B cell (primary cell): Measurements from ENCODE around the gene STX8. TPM values are rescaled to one million over a fixed set of nuclear protein-coding genes. Genes with fewer than 3 reads are reported as not detected.
"Not testable (repeated sequence)": the region's sequence is repeated elsewhere in the genome, so short reads cannot be mapped to it uniquely, and the experiment has no call there.

Experiments used
- ATAC-seq: fragments of 200-7000 bp; cut with Tn5 transposase; one replicate; pipeline ENCODE4 v1.10.0; 2021; ENCODE audit warnings: low read depth, mild to moderate bottlenecking, moderate number of reproducible peaks, moderate library complexity
- CTCF ChIA-PET: fragments of 350-600 bp; sonication (Branson Sonifier 250); formaldehyde crosslinking; loops from one replicate; lab custom pipeline; 2021; ENCODE audit warnings: antibody characterized with exemption, inconsistent platforms; lab: Charles Lee
- POLR2A ChIA-PET: fragments of 350-600 bp; sonication (Branson Sonifier 250); formaldehyde crosslinking; loops from one replicate; lab custom pipeline; 2021; ENCODE audit warnings: antibody characterized with exemption; lab: Charles Lee
- DNase-seq: peaks from one replicate; pipeline ENCODE4 v3.0.0; 2013
- H2AFZ ChIP-seq: 2 replicates; pipeline ENCODE4 v1.6.1; 2012; ENCODE audit warnings: mild to moderate bottlenecking, low read depth, low read length; ENCODE audit not compliant: insufficient read depth, poor library complexity, severe bottlenecking
- H3K27ac ChIP-seq, 2 donors: 1 replicate in 1 of 2; 2 replicates in 1 of 2; pipeline ENCODE4 v1.5.1; 2012 to 2013; ENCODE audit warnings: low read length in 2 of 2, mild to moderate bottlenecking in 2 of 2, moderate library complexity in 1 of 2
- H3K27me3 ChIP-seq, 4 experiments: fragments of 200-600 bp in 1 of 4; sonication (generic) in 1 of 4; replicated peaks in 1 of 4; 1 replicate in 2 of 4; 2 replicates in 2 of 4; pipeline versions ENCODE4 v1.6.1 to v1.7.0; 2013 to 2016; ENCODE audit warnings: low read length in 3 of 4, mild to moderate bottlenecking in 2 of 4, mixed read lengths in 1 of 4, moderate library complexity in 1 of 4; ENCODE audit not compliant: insufficient read depth in 4 of 4, control insufficient read depth in 3 of 4; ENCODE audit errors: control extremely low read depth in 1 of 4
- H3K36me3 ChIP-seq, 2 experiments: replicated peaks in 1 of 2; 1 replicate in 1 of 2; 2 replicates in 1 of 2; pipeline versions ENCODE4 v1.6.1 to v1.7.1; 2013; ENCODE audit warnings: low read length in 1 of 2; ENCODE audit not compliant: insufficient read depth in 2 of 2, control insufficient read depth in 1 of 2; ENCODE audit errors: control extremely low read depth in 1 of 2, extremely low read depth in 1 of 2
- H3K4me1 ChIP-seq, 2 donors: fragments of 200-600 bp in 1 of 2; sonication (generic) in 1 of 2; 1 replicate in 1 of 2; 2 replicates in 1 of 2; pipeline versions ENCODE4 v1.5.1 to v1.6.1; 2013 to 2017; ENCODE audit warnings: low read length in 2 of 2; ENCODE audit not compliant: control insufficient read depth in 2 of 2, insufficient read depth in 2 of 2
- H3K4me2 ChIP-seq: replicated peaks from 2 replicates; pipeline ENCODE3; 2012; ENCODE audit warnings: mild to moderate bottlenecking, low read depth, low read length; ENCODE audit not compliant: poor library complexity, severe bottlenecking
- H3K4me3 ChIP-seq, 5 experiments: fragments of 200-600 bp in 1 of 5; sonication (generic) in 1 of 5; 1 replicate in 3 of 5; 2 replicates in 2 of 5; pipeline versions ENCODE4 v1.5.1 to v1.7.0; 2011 to 2016; ENCODE audit warnings: low read length in 4 of 5, mild to moderate bottlenecking in 4 of 5, low read depth in 2 of 5, control low read depth in 1 of 5, moderate library complexity in 1 of 5; ENCODE audit not compliant: insufficient read depth in 1 of 5; ENCODE audit errors: control extremely low read depth in 1 of 5, extremely low read depth in 1 of 5
- H3K79me2 ChIP-seq: fragments of 200-600 bp; sonication (generic); one replicate; pipeline ENCODE4 v1.6.0; 2016; ENCODE audit warnings: low read length; ENCODE audit not compliant: control insufficient read depth, insufficient read depth
- H3K9ac ChIP-seq: fragments of 200-600 bp; sonication (generic); 2 replicates; pipeline ENCODE4 v1.6.1; 2017; ENCODE audit warnings: mild to moderate bottlenecking, low read length, moderate library complexity
- H3K9me3 ChIP-seq, 3 donors: one replicate each; pipeline versions ENCODE4 v1.6.1 to v1.7.1; 2013; ENCODE audit warnings: low read length in 2 of 3; ENCODE audit not compliant: control insufficient read depth in 2 of 3, insufficient read depth in 1 of 3; ENCODE audit errors: control extremely low read depth in 1 of 3
- H4K20me1 ChIP-seq: 2 replicates; pipeline ENCODE4 v1.6.0; 2012; ENCODE audit warnings: mild to moderate bottlenecking, low read length; ENCODE audit not compliant: insufficient read depth, control insufficient read depth, poor library complexity, severe bottlenecking
- H3K27ac Mint-ChIP-seq: one replicate; pipeline ENCODE4 v1.8.0; 2021; ENCODE audit warnings: mixed read lengths
- H3K27me3 Mint-ChIP-seq: one replicate; pipeline ENCODE4 v1.8.0; 2021; ENCODE audit warnings: mixed read lengths
- H3K4me1 Mint-ChIP-seq: one replicate; pipeline ENCODE4 v1.8.0; 2021; ENCODE audit warnings: mixed read lengths
- H3K4me3 Mint-ChIP-seq: one replicate; pipeline ENCODE4 v1.8.0; 2021; ENCODE audit warnings: mixed read lengths
- H3K9me3 Mint-ChIP-seq: one replicate; pipeline ENCODE4 v1.8.0; 2022; ENCODE audit warnings: mixed read lengths; ENCODE audit not compliant: insufficient read depth
- CTCF ChIP-seq: fragments of 200-600 bp; IDR thresholded peaks from one replicate; pipeline ENCODE4 v1.8.0; 2022; ENCODE audit warnings: antibody characterized with exemption, mild to moderate bottlenecking
- EZH2 ChIP-seq: IDR thresholded peaks from 2 replicates; pipeline ENCODE4 v1.6.1; 2012; ENCODE audit warnings: borderline replicate concordance, low read depth, mild to moderate bottlenecking, moderate library complexity, low read length; ENCODE audit not compliant: insufficient read depth, poor library complexity, severe bottlenecking
- WGBS: methylation state at CpG from one replicate; pipeline ENCODE4 v1.1.5; 2013; ENCODE audit warnings: missing lambda C conversion rate; ENCODE audit not compliant: insufficient coverage; 5-methylcytosine and 5-hydroxymethylcytosine counted together
- intact Hi-C: fragments of 100-400 bp; cut with micrococcal nuclease; formaldehyde crosslinking; loops from one replicate; pipeline ENCODE4 v1.10.0; 2022
- polyA plus RNA-seq: library from polyadenylated mRNA; depleted of rRNA; stranded (reverse); fragments of >200 nt; gene quantifications from 2 replicates; pipeline ENCODE4 v1.2.3, GENCODE V29; 2012
- total RNA-seq, 2 donors: library from RNA; stranded (reverse); fragments of 120-200 nt in 1 of 2; gene quantifications; 1 replicate in 1 of 2; 2 replicates in 1 of 2; pipeline versions ENCODE4 v1.2.3 to v1.2.4, GENCODE V29; 2013 to 2022

Gene STX8
- total and polyA plus RNA-seq, 2 donors (not counting 1 experiment from before 2014, with no cell fraction given): 35.8 to 61.5 TPM

- WGBS: 100% methylated on average over 1 of the region's 4 CpGs
Observed at GRCh38 chr17:9598661-9599060, 23.0 kb upstream of the STX8 start.

DNA sequence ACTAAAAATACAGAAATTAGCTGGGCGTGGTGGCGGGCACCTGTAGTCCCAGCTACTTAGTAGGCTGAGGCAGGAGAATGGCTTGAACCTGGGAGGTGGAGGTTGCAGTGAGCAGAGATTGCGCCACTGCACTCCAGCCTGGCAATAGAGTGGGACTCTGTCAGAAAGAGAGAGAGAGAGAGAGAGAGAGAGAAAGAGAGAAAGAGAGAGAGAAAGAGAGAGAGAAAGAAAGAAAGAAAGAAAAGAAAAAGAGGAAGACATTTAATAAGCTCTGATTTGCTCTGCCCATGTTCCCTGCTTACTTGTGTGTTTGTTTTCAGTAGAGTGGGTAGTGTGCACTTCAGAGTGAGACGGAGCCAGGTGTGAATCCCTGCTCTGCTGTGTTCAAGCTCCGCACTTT is 22.0 kb upstream of the STX8 start:
- H3K9me3 ChIP-seq, H3K9ac ChIP-seq, POLR2A ChIA-PET, H3K27me3 ChIP-seq, H3K4me2 ChIP-seq, intact Hi-C loops, H3K9me3 Mint-ChIP-seq, H3K4me3 Mint-ChIP-seq, H3K36me3 ChIP-seq, CTCF ChIA-PET, ATAC-seq, H3K27ac ChIP-seq, H4K20me1 ChIP-seq, H3K27ac Mint-ChIP-seq, DNase-seq, H3K4me3 ChIP-seq, H3K79me2 ChIP-seq, H3K4me1 Mint-ChIP-seq, H3K4me1 ChIP-seq, H2AFZ ChIP-seq: not testable (repeated sequence)
- 95% methylated on average over 4 of the region's 5 CpGs for WGBS
- H3K27me3 Mint-ChIP-seq: peaks cover 12% of the 10 kb centered on the region

More at GRCh38 chr17:9598661-9599060, 23.0 kb upstream of the STX8 start:
- Mint-ChIP-seq H3K27me3 (peaks cover 14% of the 10 kb centered on the region), H3K4me3 (no peak overlapping the region), H3K27ac (no peak overlapping the region), H3K9me3 (no peaks in the 10 kb centered on the region), H3K4me1 (no peaks in the 10 kb centered on the region)
- CTCF ChIA-PET: no interaction called here
- POLR2A ChIA-PET: no interaction called here
- Histone ChIP-seq H3K27ac (no peak overlapping the region), H4K20me1 (no peaks in the 10 kb centered on the region), H3K4me1 (no peaks in the 10 kb centered on the region), H3K27me3 (no peaks in the 10 kb centered on the region), H3K79me2 (no peaks in the 10 kb centered on the region), H3K4me3 (no peak overlapping the region), H3K36me3 (no peaks in the 10 kb centered on the region), H2AFZ (no peak overlapping the region), H3K9me3 (peaks cover 0 to 6% (median 0%) of the 10 kb centered on the region in 3 donors), H3K4me2 (no peak overlapping the region), H3K9ac (no peak overlapping the region)
- intact Hi-C loops: no loop called here
- TF ChIP-seq CTCF (no peak), EZH2 (no peak)
- ATAC-seq: no peak
- DNase-seq: no peak
